GM12801 (cell line): ENCODE results near the gene TNRC6C.

Experiments used
- TF ChIP-seq, protein P1 (sequence below): IDR thresholded peaks from one replicate; pipeline ENCODE4 v1.5.1; 2011; ENCODE audit warnings: control low read depth; ENCODE audit not compliant: insufficient read length; ENCODE audit errors: extremely low read depth

TNRC6C gene

DNA sequence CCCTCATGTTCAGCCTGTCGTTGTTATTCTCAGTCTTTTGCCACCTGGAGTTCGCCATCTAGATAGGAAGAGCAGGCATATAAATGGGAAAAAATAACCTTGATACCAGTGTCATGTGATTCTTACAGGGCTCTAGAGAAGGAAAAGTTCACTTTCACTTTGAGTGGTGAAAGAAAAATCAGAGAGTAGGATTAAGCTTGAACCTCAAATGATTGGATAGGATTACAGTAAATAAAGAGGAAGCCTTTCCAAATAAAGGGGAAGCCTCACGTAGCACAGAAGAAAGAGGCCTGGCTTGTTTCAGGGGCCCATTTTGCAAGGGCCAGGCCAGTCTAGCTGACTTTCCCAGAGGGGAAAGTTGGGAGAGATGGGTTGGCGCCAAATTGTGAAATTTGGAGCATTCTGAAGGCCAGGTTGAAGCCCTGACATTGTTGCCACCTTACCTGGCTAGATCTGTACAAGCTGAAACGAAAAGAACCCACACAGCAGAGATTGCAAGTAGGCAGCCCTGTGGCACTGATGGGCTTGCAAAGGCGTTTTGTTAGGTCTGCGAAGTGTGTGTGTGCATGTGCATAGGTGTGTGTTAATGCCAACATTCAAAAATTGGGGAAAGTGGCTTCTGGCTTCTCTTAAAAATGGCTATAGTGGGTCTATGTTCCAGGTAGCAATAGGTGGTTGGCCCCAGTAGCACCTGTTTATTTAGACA is 131.2 kb downstream of the TNRC6C start:
- TF ChIP-seq, protein P1, sequence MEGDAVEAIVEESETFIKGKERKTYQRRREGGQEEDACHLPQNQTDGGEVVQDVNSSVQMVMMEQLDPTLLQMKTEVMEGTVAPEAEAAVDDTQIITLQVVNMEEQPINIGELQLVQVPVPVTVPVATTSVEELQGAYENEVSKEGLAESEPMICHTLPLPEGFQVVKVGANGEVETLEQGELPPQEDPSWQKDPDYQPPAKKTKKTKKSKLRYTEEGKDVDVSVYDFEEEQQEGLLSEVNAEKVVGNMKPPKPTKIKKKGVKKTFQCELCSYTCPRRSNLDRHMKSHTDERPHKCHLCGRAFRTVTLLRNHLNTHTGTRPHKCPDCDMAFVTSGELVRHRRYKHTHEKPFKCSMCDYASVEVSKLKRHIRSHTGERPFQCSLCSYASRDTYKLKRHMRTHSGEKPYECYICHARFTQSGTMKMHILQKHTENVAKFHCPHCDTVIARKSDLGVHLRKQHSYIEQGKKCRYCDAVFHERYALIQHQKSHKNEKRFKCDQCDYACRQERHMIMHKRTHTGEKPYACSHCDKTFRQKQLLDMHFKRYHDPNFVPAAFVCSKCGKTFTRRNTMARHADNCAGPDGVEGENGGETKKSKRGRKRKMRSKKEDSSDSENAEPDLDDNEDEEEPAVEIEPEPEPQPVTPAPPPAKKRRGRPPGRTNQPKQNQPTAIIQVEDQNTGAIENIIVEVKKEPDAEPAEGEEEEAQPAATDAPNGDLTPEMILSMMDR = no peak

DNA sequence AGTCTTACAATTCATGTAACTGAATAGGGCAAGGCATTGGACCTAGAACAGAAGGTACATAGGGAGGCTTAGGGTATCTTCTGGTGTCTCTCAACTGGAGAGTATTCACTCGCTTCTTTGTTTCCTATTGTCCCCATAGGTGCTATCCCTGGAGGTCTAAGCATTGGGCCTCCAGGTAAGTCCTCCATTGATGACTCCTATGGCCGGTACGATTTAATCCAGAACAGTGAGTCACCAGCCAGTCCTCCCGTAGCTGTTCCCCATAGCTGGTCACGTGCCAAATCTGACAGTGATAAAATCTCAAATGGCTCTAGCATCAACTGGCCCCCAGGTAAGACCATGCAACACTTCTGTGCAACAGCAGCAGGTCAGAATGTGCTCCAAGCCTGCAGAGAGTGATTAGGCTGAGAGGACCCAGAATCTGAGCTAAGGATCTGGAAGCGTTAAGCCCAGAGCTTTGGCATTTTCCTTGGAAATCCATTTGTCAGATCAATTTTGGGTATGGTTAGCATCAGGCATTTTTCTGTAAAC is 134.4 kb downstream of the TNRC6C start:
- TF ChIP-seq, protein P1 = no peak

DNA sequence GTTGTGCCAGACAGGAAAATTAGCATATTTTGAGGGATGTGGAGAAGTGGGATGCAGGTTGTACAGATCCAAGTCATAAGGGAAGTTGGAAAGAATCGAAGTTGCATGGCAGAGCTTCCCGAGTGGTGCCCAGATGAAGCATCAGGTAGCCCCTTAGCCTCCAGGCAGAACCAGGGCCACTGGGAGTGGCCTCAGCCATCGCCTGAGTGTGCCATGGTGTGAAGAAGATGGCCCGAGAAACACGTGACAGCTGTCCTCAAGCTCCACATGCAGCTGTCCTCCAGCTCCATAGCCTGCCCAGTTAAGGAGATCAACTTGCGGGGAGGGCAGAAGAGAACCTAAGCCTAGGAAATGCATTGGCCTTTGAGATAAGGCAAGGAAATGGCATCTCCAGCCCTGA is 136.5 kb downstream of the TNRC6C start:
- TF ChIP-seq, protein P1 = no peak

DNA sequence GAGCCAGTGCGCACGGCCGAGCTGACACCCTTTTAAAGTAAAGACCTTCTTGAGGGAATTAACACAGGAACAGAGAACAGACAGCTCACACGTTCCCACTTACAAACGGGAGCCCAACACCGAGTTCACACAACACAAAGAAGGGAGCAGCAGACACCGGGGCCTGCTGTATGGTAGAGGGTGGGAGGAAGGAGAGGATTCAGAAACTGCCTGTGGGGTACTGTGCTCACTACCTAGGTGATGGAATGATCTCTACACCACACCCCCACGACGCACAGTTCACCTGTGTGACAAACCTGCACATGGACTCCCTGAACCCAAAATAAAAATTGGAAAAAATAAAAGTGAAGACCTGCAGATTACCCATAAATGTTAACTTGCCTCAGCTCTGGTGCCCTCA is 137.6 kb downstream of the TNRC6C start:
- TF ChIP-seq, protein P1 = no peak

DNA sequence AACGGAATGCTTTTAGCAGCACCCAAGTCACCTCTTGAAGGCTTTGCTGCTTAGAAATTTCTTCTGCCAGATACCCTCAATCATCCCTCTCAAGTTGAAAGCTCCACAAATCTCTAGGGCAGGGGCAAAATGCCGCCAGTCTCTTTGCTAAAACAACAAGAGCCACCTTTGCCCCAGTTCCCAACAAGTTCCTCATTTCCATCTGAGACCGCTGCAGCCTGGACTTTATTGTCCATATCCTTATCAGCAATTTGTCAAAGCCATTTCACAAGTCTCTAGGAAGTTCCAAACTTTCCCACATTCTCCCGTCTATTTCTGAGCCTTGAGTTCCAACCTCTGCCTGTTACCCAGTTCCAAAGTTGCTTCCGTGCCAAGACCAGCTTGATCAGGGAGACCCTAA is 142.6 kb downstream of the TNRC6C start:
- TF ChIP-seq, protein P1 = no peak

DNA sequence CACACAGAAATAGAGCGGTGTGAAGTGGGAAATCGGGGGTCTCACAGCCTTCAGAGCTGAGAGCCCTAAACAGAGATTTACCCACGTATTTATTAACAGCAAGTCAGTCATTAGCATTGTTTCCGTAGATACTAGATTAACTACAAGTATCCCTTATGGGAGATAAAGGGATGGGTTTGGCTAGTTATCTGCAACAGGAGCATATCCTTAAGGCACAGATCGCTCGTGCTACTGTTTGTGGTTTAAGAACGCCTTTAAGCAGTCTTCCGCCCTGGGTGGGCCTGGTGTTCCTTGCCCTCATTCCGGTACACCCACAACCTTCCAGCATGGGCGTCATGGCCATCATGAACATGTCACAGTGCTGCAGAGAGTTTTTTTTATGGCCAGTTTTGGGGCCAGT is 143.0 kb downstream of the TNRC6C start:
- TF ChIP-seq, protein P1 = no peak

DNA sequence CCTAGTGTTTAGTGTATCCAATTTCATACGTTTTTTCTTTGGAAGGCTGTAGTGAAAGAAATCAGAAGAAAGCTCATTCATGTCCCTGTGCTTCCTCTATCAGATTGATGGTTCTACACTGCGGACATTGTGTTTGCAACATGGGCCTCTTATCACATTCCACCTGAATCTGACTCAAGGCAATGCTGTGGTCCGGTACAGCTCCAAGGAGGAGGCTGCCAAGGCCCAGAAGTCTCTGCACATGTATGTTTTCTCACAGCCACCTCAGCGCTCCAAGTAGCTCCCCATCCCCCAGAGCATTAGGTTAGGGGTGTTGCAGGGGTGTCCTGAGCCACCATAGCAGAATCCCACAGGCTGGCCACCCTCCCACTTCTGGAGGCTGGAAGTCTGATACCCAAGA is 144.8 kb downstream of the TNRC6C start:
- TF ChIP-seq, protein P1 = no peak
